PC-3 (cell line): Measurements from ENCODE around the gene PHACTR2. TPM values are rescaled to one million over a fixed set of nuclear protein-coding genes. Genes with fewer than 3 reads are reported as not detected.

Experiments
- ATAC-seq: fragments of 200-7000 bp; cut with Tn5 transposase; 2 replicates; pipeline ENCODE4 v1.9.1; 2020; ENCODE audit warnings: mild to moderate bottlenecking, moderate library complexity
- BruUV-seq: library from RNA; stranded (reverse); fragments of 400-500 nt; replicated peaks from 2 replicates; lab custom pipeline; 2021; lab: Mats Ljungman, UMichigan
- CTCF ChIA-PET: fragments of 300-600 bp; sonication (Branson Sonifier 250); formaldehyde crosslinking; loops from one replicate; lab custom pipeline; 2022; ENCODE audit warnings: antibody characterized with exemption; lab: Charles Lee
- POLR2A ChIA-PET: fragments of 300-600 bp; sonication (Branson Sonifier 250); formaldehyde crosslinking; loops from one replicate; lab custom pipeline; 2022; ENCODE audit warnings: antibody characterized with exemption; ENCODE audit not compliant: unreplicated experiment; lab: Charles Lee
- DNase-seq: peaks from one replicate; pipeline ENCODE4 v3.0.0-alpha.2; 2015
- H2AFZ ChIP-seq: fragments of 300-600 bp; sonication (generic); 2 replicates; pipeline ENCODE4 v1.6.0; 2016; ENCODE audit warnings: antibody characterized with exemption, low read length
- H3F3A ChIP-seq: fragments of 300-600 bp; sonication (generic); one replicate; pipeline ENCODE4 v1.6.0; 2017; ENCODE audit warnings: antibody characterized with exemption, low read length, control low read depth, mild to moderate bottlenecking; ENCODE audit not compliant: unreplicated experiment
- H3K27ac ChIP-seq: fragments of 300-600 bp; sonication (generic); 2 replicates; pipeline ENCODE4 v1.5.1; 2016; ENCODE audit warnings: mild to moderate bottlenecking, low read length
- H3K27me3 ChIP-seq: fragments of 300-600 bp; sonication (generic); 2 replicates; pipeline ENCODE4 v1.6.1; 2016; ENCODE audit warnings: low read length, mixed read lengths
- H3K36me3 ChIP-seq: fragments of 300-600 bp; sonication (generic); 2 replicates; pipeline ENCODE4 v1.6.1; 2016; ENCODE audit warnings: low read depth, mixed run types, low read length, mixed read lengths
- H3K4me1 ChIP-seq: fragments of 300-600 bp; sonication (generic); 2 replicates; pipeline ENCODE4 v1.5.1; 2016; ENCODE audit warnings: low read length; ENCODE audit not compliant: insufficient read depth
- H3K4me2 ChIP-seq: fragments of 300-600 bp; sonication (generic); 2 replicates; pipeline ENCODE4 v1.6.0; 2016; ENCODE audit warnings: low read length
- H3K4me3 ChIP-seq: fragments of 300-600 bp; sonication (generic); 2 replicates; pipeline ENCODE4 v1.5.1; 2016; ENCODE audit warnings: mild to moderate bottlenecking, low read length, mixed read lengths
- H3K79me2 ChIP-seq: fragments of 300-600 bp; sonication (generic); 2 replicates; pipeline ENCODE4 v1.6.1; 2017; ENCODE audit warnings: low read length, mixed read lengths
- H3K9ac ChIP-seq: fragments of 300-600 bp; sonication (generic); 2 replicates; pipeline ENCODE4 v1.6.0; 2016; ENCODE audit warnings: mild to moderate bottlenecking, low read length
- H3K9me2 ChIP-seq: fragments of 300-600 bp; sonication (generic); replicated peaks from 2 replicates; pipeline ENCODE4 v1.6.1; 2016; ENCODE audit warnings: mixed run types, low read length, mixed read lengths
- H3K9me3 ChIP-seq: fragments of 300-600 bp; sonication (generic); 2 replicates; pipeline ENCODE4 v1.6.1; 2016; ENCODE audit warnings: low read length, mixed read lengths
- H4K20me1 ChIP-seq: fragments of 300-600 bp; sonication (generic); 2 replicates; pipeline ENCODE4 v1.6.1; 2016; ENCODE audit warnings: low read length, mixed read lengths
- CTCF ChIP-seq: fragments of 300-600 bp; sonication (generic); conservative IDR thresholded peaks from 2 replicates; pipeline ENCODE4 v1.5.1; 2017; ENCODE audit warnings: antibody characterized with exemption, low read depth, mild to moderate bottlenecking, low read length
- EZH2 ChIP-seq: fragments of 300-600 bp; sonication (generic); IDR thresholded peaks from one replicate; pipeline ENCODE4 v1.6.1; 2017; ENCODE audit warnings: antibody characterized with exemption, mild to moderate bottlenecking, low read length; ENCODE audit not compliant: unreplicated experiment
- EZH2phosphoT487 ChIP-seq: fragments of 300-600 bp; sonication (generic); IDR thresholded peaks from 2 replicates; pipeline ENCODE4 v1.6.1; 2018; ENCODE audit warnings: mild to moderate bottlenecking, antibody characterized with exemption, low read length, borderline replicate concordance
- intact Hi-C: fragments of 100-400 bp; cut with micrococcal nuclease; formaldehyde crosslinking; loops from 2 replicates; pipeline ENCODE4 v1.9.0; 2023
- total RNA-seq: library from RNA; depleted of rRNA; stranded (reverse); fragments of >200 nt; gene quantifications from 2 replicates; pipeline ENCODE4 v1.2.3, GENCODE V29; 2014

Gene PHACTR2
- total RNA-seq, 1 experiment from 2014 or later, result 19.4 TPM

DNA sequence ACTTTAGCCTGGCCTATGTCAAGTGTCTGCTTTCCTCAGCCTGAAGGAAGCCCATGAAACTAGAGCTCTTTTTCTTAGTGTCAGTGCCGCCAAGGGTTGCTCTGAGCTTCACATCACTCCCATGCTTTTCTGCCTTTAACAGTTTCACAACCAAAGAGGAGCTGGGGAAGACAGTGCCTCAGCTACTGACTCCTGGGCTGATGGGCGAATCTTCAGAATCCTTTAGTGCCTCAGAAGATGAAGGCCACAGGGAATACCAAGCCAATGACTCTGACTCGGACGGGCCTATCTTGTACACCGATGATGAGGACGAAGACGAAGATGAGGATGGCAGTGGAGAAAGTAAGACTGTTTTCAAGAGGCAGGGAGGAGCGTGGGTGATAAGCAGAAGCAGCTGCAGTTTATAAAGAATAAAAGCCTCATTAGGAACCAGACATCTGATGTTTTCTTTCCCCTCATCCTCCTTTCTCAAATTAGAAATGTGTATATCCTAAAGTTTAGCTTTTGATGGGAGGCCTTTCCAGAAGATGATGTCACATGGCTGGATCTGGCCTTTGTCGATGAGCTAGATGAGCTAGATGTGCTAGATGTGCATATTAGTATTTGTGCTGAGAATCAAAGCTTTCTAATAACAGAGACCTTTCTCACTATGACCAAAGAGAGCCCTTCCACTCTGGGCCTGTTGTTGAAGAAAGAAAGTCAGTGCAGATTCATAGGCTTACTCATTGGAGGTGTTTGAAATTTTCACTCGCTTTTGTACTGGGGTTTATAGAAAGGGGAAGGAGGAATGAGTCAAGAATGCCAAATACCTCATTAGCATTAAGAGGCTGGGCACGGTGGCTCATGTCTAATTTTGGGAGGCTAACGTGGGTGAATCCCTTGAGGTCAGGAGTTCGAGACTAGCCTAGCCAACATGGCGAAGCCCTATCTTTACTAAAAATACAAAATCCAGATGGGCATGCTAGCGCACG lies 94.6 kb downstream of the PHACTR2 start:
- POLR2A ChIA-PET, result interaction anchor here (0.6 kb wide), 1 partner anchor 34 kb away, joined by 3 read pairs; no protein-coding TSS in a partner anchor

DNA sequence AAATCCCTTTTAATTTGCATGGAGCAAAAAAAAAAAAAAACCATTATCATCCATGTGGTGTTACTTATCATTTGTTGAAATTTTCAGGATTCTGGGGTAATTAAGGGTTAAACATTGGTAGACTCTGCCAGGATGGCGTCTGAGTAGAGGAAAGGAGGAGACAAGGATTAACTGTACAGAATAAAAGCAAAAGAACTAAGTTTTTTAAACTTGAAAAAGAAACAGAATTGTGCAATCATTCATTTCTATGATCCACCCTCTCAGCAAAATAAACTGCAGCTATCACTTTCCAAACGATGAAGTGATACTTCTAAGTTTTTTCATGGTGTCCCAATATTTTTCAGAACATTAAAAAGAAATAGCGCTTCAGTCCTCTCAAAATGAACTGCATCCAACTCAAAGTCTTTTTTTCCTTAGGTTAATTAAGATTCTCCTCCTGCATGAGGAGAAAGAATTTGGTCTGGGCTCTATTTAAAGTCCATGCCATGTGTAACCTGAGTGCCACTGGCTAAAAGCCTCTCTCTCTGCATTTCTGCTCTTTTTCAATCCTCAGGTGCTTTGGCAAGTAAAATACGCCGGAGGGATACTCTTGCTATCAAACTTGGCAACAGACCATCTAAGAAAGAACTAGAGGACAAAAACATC lies 95.9 kb downstream of the PHACTR2 start:
- no peaks in the 10 kb centered on the region for H3K27me3 ChIP-seq
- no peak for ATAC-seq
- TF ChIP-seq CTCF (no peak), EZH2phosphoT487 (no peak), EZH2 (no peak)
- no peaks in the 10 kb centered on the region for H3K9me2 ChIP-seq
- H3K27ac ChIP-seq, result no peak overlapping the region
- intact Hi-C loops, result no loop called here
- ChIA-PET POLR2A (no interaction called here), CTCF (no interaction called here)
- no peaks in the 10 kb centered on the region for H4K20me1 ChIP-seq
- no peaks in the 10 kb centered on the region for H3K79me2 ChIP-seq
- H3K4me1 ChIP-seq, result no peaks in the 10 kb centered on the region
- DNase-seq, result no peak
- H3K4me2 ChIP-seq, result no peak overlapping the region
- no TSS peak for BruUV-seq
- no peaks in the 10 kb centered on the region for H3K36me3 ChIP-seq
- no peak overlapping the region for H2AFZ ChIP-seq
- no peak overlapping the region for H3K4me3 ChIP-seq
- no peaks in the 10 kb centered on the region for H3F3A ChIP-seq
- no peak overlapping the region for H3K9ac ChIP-seq
- no peaks in the 10 kb centered on the region for H3K9me3 ChIP-seq

More for the DNA sequence above, 94.6 kb downstream of the PHACTR2 start:
- TF ChIP-seq EZH2 (no peak), CTCF (no peak), EZH2phosphoT487 (no peak)
- Histone ChIP-seq H3K4me1 (no peaks in the 10 kb centered on the region), H3K9me3 (no peaks in the 10 kb centered on the region), H3K36me3 (no peaks in the 10 kb centered on the region), H3K9me2 (no peaks in the 10 kb centered on the region), H3K27ac (no peak overlapping the region), H3K4me3 (no peak overlapping the region), H3K4me2 (no peak overlapping the region), H2AFZ (no peak overlapping the region), H3K9ac (no peak overlapping the region), H3K79me2 (no peaks in the 10 kb centered on the region), H4K20me1 (no peaks in the 10 kb centered on the region), H3K27me3 (no peaks in the 10 kb centered on the region), H3F3A (no peaks in the 10 kb centered on the region)
- BruUV-seq, result no TSS peak
- intact Hi-C loops, result no loop called here
- no peak for DNase-seq
- CTCF ChIA-PET, result no interaction called here
- no peak for ATAC-seq
